GM23248 (cell line): ENCODE results near the gene ITFG1. TPM values are rescaled to one million over a fixed set of nuclear protein-coding genes. Genes with fewer than 3 reads are reported as not detected.

Experiments
- DNase-seq: peaks from one replicate; pipeline ENCODE4 v3.0.0-alpha.2; 2015
- H2AFZ ChIP-seq: fragments of 200-600 bp; sonication (generic); 2 replicates; pipeline ENCODE4 v1.6.1; 2016; ENCODE audit warnings: antibody characterized with exemption
- H3F3A ChIP-seq: fragments of 200-600 bp; sonication (generic); 2 replicates; pipeline ENCODE4 v1.6.1; 2016; ENCODE audit warnings: mild to moderate bottlenecking, antibody characterized with exemption, mixed run types; ENCODE audit not compliant: insufficient read depth
- H3K27ac ChIP-seq: fragments of 200-600 bp; sonication (generic); 2 replicates; pipeline ENCODE4 v1.5.1; 2016; ENCODE audit warnings: mild to moderate bottlenecking
- H3K27me3 ChIP-seq: fragments of 200-600 bp; sonication (generic); replicated peaks from 2 replicates; pipeline ENCODE4 v1.6.1; 2016; ENCODE audit warnings: mild to moderate bottlenecking; ENCODE audit not compliant: insufficient read depth
- H3K36me3 ChIP-seq: fragments of 200-600 bp; sonication (generic); 2 replicates; pipeline ENCODE4 v1.6.1; 2016; ENCODE audit warnings: low read depth, mild to moderate bottlenecking
- H3K4me1 ChIP-seq: fragments of 200-600 bp; sonication (generic); 2 replicates; pipeline ENCODE4 v1.6.1; 2016; ENCODE audit warnings: mild to moderate bottlenecking; ENCODE audit not compliant: insufficient read depth
- H3K4me2 ChIP-seq: fragments of 200-600 bp; sonication (generic); one replicate; pipeline ENCODE4 v1.6.1; 2016; ENCODE audit warnings: mild to moderate bottlenecking; ENCODE audit not compliant: unreplicated experiment
- H3K4me3 ChIP-seq: fragments of 200-600 bp; sonication (generic); 2 replicates; pipeline ENCODE4 v1.5.1; 2016; ENCODE audit warnings: mild to moderate bottlenecking
- H3K79me2 ChIP-seq: fragments of 200-600 bp; sonication (generic); 2 replicates; pipeline ENCODE4 v1.6.1; 2016; ENCODE audit warnings: mild to moderate bottlenecking; ENCODE audit not compliant: insufficient read depth
- H3K9ac ChIP-seq: fragments of 200-600 bp; sonication (generic); 2 replicates; pipeline ENCODE4 v1.6.1; 2016; ENCODE audit warnings: mild to moderate bottlenecking
- H3K9me2 ChIP-seq: fragments of 200-600 bp; sonication (generic); 2 replicates; pipeline ENCODE4 v1.6.1; 2016; ENCODE audit warnings: mixed run types, mild to moderate bottlenecking, moderate library complexity; ENCODE audit not compliant: insufficient read depth
- H3K9me3 ChIP-seq: fragments of 200-600 bp; sonication (generic); one replicate; pipeline ENCODE4 v1.6.1; 2017; ENCODE audit warnings: low read depth
- H4K20me1 ChIP-seq: fragments of 200-600 bp; sonication (generic); 2 replicates; pipeline ENCODE4 v1.6.0; 2016; ENCODE audit not compliant: insufficient read depth
- EZH2 ChIP-seq: fragments of 200-600 bp; sonication (generic); IDR thresholded peaks from 2 replicates; pipeline ENCODE4 v1.6.1; 2018; ENCODE audit warnings: antibody characterized with exemption, mild to moderate bottlenecking; ENCODE audit not compliant: insufficient read depth, poor library complexity, severe bottlenecking
- EZH2phosphoT487 ChIP-seq: fragments of 200-600 bp; sonication (generic); IDR thresholded peaks from 2 replicates; pipeline ENCODE4 v1.6.1; 2018; ENCODE audit warnings: antibody characterized with exemption, moderate library complexity, mild to moderate bottlenecking, low read depth; ENCODE audit not compliant: insufficient read depth
- WGBS, 2 experiments: methylation state at CpG; one replicate each; pipeline ENCODE4 v1.1.6; 2015 to 2017; ENCODE audit warnings: low lambda C conversion rate in 2 of 2, low coverage in 1 of 2; ENCODE audit errors: missing lambda C conversion rate in 2 of 2; 5-methylcytosine and 5-hydroxymethylcytosine counted together
- in situ Hi-C: fragments of 300-500 bp; cut with MboI; formaldehyde crosslinking; loops from 2 replicates; pipeline ENCODE4 v1.15.0; 2020
- polyA plus RNA-seq: library from polyadenylated mRNA; unstranded; fragments of >200 nt; fragmentation: Nextera tagmentation; extraction: Ambion mirVana; gene quantifications from 2 replicates; pipeline ENCODE4 v1.2.1, GENCODE V29; 2016
- total RNA-seq: library from RNA; depleted of rRNA; stranded (reverse); fragments of >200 nt; shearing (Covaris generic); gene quantifications from 2 replicates; pipeline ENCODE4 v1.2.3, GENCODE V29; 2014

ITFG1 gene
- total and polyA plus RNA-seq, 2 experiments from 2014 or later, result 78.2 to 111 TPM

DNA sequence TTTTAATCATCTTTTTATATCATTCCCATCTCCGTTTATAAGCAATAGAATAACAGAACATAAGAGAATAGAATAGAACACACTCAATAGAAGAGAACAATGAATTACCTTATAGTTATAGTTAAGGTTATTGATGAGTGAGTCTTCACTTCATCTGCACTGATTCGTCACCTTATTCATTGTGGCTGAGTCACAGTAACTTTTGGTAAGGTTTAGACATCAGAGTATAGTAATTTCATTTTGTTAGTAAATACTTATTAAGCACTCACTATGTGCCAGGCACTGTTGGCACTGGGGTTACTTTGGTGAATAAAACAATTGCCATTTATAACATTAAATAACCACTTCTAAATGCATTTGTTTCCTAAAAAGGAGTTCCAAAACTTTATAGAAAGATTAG, 22.8 kb upstream of the ITFG1 start:
- no peaks in the 10 kb centered on the region for H3K9me2 ChIP-seq
- WGBS, 2 experiments, result 93 to 94% methylated on average over 2 of the region's 2 CpGs
- H3K9me3 ChIP-seq, result no peaks in the 10 kb centered on the region
- DNase-seq, result no peak
- H3K36me3 ChIP-seq, result no peaks in the 10 kb centered on the region
- no peaks in the 10 kb centered on the region for H3F3A ChIP-seq
- no peaks in the 10 kb centered on the region for H4K20me1 ChIP-seq
- peaks cover 35% of the 10 kb centered on the region; the same call in 1 of the 2 replicates for H3K79me2 ChIP-seq
- no peaks in the 10 kb centered on the region for H3K4me1 ChIP-seq
- H3K4me2 ChIP-seq, result no peak overlapping the region
- H3K4me3 ChIP-seq, result no peak overlapping the region
- no peak overlapping the region for H2AFZ ChIP-seq
- H3K27me3 ChIP-seq, result no peaks in the 10 kb centered on the region
- no peak overlapping the region for H3K9ac ChIP-seq
- no peak overlapping the region for H3K27ac ChIP-seq
- TF ChIP-seq EZH2phosphoT487 (no peak), EZH2 (no peak)
- in situ Hi-C loops, result no loop called here

DNA sequence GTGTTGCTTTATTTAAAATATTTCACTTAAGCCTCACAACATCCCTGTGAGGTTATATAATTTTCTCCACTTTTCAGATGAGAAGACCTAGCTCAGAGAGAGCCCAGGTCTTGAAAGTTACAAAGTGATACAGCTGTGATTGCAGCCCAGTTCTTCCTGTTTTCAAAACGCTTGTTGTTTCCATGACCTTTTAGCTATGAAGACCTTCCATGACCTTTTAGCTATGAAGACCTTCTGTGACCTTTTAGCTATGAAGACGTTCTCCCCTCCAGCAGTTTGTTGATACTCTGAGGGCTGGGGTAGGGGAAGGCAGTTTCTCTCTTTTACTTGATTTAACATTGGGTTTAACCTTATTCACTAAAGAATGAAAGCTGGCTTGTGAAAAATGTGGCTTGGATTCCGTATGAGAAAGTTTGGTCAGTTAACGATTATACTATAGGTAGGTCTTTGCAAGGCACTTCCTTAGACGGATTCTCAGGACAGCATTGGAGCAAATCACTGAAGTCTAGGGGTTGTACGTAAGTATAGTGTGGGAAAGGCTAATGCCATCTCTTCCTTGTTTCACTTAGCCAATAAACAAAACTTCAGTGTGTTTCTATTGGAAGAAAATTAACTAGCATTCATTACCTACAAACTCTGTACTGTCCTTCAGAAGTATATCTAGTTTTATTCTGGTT, 21.0 kb upstream of the ITFG1 start:
- TF ChIP-seq EZH2, result no peak
- no peak for TF ChIP-seq EZH2phosphoT487
- no peaks in the 10 kb centered on the region for H3K9me3 ChIP-seq
- H3K27me3 ChIP-seq, result no peaks in the 10 kb centered on the region
- H3K27ac ChIP-seq, result no peak overlapping the region
- H3K4me1 ChIP-seq, result peaks cover 11% of the 10 kb centered on the region
- no peak overlapping the region for H3K4me3 ChIP-seq
- no peak overlapping the region for H2AFZ ChIP-seq
- H3K36me3 ChIP-seq, result no peaks in the 10 kb centered on the region
- no peak overlapping the region for H3K9ac ChIP-seq
- no peaks in the 10 kb centered on the region for H4K20me1 ChIP-seq
- H3K9me2 ChIP-seq, result no peaks in the 10 kb centered on the region
- no peaks in the 10 kb centered on the region for H3F3A ChIP-seq
- in situ Hi-C loops, result no loop called here
- peaks cover 26% of the 10 kb centered on the region; the same call in 1 of the 2 replicates for H3K79me2 ChIP-seq
- H3K4me2 ChIP-seq, result no peak overlapping the region
- DNase-seq, result no peak
- WGBS, 2 experiments, result 87 to 89% methylated on average over 6 of the region's 6 CpGs

DNA sequence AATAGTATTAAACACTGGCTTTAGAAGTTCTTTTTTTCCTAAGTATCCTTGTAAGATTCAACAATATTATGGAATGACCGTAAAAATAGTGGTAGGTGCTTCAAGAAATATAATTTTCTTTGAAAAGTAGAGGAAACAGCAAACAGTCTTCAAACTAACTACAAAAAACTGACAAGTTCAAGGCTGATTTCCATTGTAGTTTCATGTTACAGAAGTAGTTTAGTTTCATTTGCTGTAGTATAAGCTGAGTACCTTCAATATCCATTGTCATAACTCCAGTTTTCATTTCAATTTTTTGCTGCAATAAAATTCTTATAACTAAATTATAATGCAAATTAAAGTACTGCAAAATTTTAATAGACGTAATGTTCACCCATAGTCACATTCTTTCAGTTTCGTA, 19.5 kb upstream of the ITFG1 start:
- WGBS, 2 experiments, result 97 to 98% methylated on average over 3 of the region's 3 CpGs
- Histone ChIP-seq H3K9me3 (no peaks in the 10 kb centered on the region), H3K4me3 (no peak overlapping the region)

DNA sequence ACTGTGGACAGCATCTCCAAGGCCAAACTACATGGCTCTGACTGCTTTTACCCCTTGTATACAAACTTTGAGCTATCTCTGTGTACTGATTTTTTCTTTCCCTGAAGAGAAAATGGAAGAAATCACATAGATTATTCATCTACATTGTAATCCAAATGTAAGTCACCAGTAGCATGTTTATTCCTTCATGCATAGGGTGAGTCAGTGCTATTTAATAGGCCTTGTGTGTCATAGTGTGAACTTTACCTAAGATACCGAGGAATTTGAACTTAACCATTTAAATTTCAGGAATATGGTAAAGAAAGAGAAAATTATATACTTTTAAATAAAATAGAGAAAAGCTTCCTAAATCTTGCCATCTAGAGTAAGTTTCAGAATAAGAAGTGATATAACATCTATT, 16.8 kb upstream of the ITFG1 start:
- no peak overlapping the region for H3K4me3 ChIP-seq
- peaks cover 15% of the 10 kb centered on the region for H3K4me1 ChIP-seq
- H3K9ac ChIP-seq, result no peak overlapping the region
- H3K79me2 ChIP-seq, result peaks cover 43% of the 10 kb centered on the region
- no peak overlapping the region; the same call in 1 of the 2 replicates for H3K27ac ChIP-seq
- in situ Hi-C loops, result no loop called here
- H4K20me1 ChIP-seq, result no peaks in the 10 kb centered on the region
- H3K4me2 ChIP-seq, result no peak overlapping the region
- no peaks in the 10 kb centered on the region for H3K36me3 ChIP-seq
- H2AFZ ChIP-seq, result no peak overlapping the region
- TF ChIP-seq EZH2, result no peak
- no peak for TF ChIP-seq EZH2phosphoT487
- no peaks in the 10 kb centered on the region for H3K9me3 ChIP-seq
- WGBS, 2 experiments, result 8 to 12% methylated on average over 1 of the region's 1 CpG
- H3K9me2 ChIP-seq, result no peaks in the 10 kb centered on the region
- H3K27me3 ChIP-seq, result no peaks in the 10 kb centered on the region
- DNase-seq, result peak; percentile 71
- no peaks in the 10 kb centered on the region for H3F3A ChIP-seq

More for the DNA sequence above, 19.5 kb upstream of the ITFG1 start:
- no peak for DNase-seq
- H3K9ac ChIP-seq, result no peak overlapping the region
- no peak overlapping the region for H3K4me2 ChIP-seq
- in situ Hi-C loops, result no loop called here
- no peaks in the 10 kb centered on the region for H3K27me3 ChIP-seq
- no peaks in the 10 kb centered on the region for H3K36me3 ChIP-seq
- peaks cover 15% of the 10 kb centered on the region for H3K4me1 ChIP-seq
- TF ChIP-seq EZH2phosphoT487 (no peak), EZH2 (no peak)
- H3K27ac ChIP-seq, result no peak overlapping the region
- H3F3A ChIP-seq, result no peaks in the 10 kb centered on the region
- no peaks in the 10 kb centered on the region for H3K9me2 ChIP-seq
- H3K79me2 ChIP-seq, result peaks cover 26% of the 10 kb centered on the region; the same call in 1 of the 2 replicates
- no peaks in the 10 kb centered on the region for H4K20me1 ChIP-seq
- no peak overlapping the region for H2AFZ ChIP-seq
